SKM-1 (cell line): ENCODE measurements around the gene ZBTB17.

ENCODE experiments used
- DNase-seq: peaks from one replicate; lab custom pipeline; 2025; ENCODE audit not compliant: unreplicated experiment; lab: John Stamatoyannopoulos, UW

The ZBTB17 gene

DNA sequence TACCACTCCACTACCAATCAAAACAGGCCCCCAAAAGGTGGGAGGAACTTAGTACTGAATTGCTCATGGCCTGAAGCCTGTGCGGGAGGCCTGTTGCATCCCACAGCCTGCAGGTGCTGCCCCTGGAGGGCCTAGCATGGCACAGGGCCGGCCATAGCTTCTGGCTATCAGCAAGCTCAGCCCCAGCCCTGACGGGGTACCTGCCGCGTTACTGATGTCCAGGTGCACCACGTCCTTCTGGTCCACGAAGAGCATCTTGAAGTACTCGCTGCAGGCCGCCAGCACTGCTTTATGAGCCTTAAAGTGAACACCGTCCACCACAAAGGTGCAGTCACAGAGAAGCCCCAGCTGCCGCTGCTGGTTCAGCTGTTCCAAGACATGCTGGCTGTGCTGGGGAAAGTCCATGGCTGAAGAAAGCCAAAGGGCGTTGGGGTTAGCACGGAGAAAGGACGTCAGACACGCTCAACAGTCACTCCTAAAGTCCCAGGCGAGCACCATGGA, 27.8 kb downstream of the ZBTB17 start:
- no peak for DNase-seq

DNA sequence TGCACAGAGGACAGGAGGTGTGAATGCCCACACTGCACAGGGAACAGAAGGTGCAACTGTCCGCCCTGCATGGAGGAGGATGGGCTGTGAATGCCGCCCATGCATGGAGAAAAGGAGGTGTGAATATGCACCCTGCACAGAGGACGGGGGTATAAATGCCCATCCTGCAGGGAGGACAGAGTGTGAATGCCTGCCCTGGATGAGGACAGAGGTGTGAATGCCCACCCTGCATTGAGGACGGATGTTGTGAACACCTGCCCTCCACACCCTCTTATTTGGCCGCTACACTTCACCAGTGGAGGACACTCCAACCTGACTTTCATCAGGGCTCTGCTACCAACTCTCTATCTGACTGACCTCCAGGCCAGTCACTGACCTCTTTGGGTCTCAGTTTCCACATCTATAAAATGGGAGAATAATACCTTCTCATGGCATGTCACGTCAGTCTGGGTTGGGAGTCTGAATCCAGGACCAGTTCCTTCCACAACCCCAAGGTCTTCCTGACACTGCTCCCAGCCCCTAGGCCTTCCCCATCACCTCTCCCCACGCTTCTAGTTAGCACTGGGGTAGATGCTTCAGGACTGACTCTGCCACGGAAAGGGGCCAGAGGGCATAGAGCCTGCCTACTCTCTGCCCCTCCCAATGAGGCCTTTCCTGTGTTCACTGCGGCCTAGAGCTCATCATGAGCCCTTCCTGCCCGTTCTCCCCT, 28.4 kb downstream of the ZBTB17 start:
- DNase-seq: no peak

DNA sequence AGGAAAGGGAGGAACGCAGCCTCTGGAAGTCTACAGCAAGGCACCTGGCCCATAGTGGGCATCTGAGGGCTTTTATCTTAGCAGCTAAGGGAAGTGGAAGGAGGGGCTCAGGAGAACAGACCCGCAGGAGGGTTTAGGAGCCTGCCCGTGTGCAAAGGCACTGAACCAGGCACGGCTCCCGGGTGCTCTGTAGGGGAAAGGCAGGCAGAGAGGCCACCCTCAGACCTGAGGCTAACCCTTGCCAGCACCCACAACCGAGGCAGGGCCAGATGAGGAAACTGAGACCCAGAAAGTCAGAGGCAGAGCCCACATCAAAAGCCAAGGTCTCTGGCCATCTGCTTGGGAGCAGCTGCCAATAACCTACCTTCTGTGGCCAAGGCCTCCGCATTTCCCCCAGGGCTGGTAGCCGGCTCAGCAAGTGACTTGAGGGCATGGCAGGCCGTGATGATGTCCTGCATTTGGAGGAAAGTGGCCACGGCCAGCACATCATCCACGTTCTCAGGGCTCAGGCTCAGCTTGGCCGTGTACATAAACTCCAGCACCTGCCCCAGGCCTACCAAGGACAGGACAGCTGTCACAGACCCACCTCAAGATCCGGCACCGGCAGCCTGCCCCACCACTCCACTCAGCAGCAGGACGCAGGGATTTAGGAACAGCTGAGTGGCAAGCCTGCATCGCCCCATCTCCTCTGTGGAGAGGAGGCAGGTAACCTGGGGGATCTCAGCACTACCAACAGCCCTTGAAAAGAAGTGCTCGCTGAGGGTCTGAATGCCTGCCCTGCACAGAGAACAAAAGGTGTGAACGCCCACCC, 29.1 kb downstream of the ZBTB17 start:
- no peak for DNase-seq

DNA sequence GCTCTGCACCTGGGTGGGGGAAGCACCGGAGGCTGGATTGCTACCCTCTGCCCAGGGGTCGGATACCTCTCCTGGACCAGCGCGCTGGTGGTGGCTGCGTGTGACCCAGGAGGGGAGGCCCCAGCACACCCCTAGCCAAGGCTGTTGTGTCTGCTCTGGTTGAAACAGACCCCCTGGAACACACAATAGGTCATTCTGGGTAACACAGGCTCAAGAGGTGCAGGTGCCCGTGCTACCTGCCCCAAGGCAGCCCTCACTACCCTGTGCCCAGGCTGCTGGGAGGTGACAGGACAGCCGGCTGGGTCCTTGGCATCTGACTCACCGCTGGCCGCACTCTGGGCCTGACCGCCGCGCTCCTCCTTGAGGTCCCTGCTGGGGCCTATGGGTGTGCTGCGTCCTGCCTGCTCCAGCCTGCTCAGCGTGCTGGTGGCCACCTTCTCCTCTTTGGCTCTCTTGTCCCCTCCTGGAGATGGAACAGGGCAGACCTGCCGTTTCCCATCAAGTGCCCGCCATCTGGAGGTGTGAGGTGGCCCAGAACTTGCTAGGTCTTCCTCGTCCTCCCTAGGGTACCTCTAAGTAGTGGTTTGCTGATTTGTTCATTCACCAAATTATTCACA, 30.0 kb downstream of the ZBTB17 start:
- DNase-seq: no peak

DNA sequence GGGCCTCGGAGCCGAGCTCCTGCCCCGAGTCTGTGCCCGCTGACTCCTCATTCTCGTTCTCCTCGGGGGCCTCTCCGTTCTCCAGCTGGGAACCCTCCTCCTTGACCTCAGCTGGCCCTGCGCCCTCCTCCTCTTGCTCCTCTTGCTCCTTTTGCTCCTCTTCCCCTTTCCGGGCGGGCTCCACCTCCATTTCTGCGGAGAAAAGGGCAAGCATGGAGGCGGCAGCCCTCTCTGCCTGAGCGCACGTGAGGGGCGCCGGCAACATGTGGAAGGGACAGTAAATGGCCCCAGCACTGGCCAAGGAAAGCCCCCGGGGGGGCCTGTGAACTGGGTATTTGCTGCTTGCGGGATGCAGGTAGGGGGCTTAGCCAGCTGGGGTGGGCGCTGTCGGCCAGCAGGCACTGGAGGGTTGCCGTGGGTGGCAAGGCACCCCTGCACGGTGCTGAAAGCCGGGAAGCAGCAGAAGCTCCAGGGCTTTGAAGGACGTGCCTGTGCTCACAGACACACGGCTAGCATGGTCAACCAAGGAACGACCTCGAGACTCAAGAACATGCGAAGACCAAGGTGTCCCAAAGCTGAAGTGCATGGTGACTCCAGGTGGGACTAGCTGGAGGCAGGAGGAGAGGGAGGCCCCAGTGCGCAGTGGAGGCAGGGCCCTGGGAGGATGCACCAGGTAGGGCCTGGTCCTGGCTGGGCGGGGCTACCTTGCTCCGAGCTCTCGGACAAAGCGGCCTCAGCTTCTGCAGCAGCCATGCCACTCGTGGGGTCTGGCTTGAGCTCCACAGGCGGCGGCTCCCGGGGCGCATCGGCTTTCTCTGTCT, 30.7 kb downstream of the ZBTB17 start:
- DNase-seq: no peak

DNA sequence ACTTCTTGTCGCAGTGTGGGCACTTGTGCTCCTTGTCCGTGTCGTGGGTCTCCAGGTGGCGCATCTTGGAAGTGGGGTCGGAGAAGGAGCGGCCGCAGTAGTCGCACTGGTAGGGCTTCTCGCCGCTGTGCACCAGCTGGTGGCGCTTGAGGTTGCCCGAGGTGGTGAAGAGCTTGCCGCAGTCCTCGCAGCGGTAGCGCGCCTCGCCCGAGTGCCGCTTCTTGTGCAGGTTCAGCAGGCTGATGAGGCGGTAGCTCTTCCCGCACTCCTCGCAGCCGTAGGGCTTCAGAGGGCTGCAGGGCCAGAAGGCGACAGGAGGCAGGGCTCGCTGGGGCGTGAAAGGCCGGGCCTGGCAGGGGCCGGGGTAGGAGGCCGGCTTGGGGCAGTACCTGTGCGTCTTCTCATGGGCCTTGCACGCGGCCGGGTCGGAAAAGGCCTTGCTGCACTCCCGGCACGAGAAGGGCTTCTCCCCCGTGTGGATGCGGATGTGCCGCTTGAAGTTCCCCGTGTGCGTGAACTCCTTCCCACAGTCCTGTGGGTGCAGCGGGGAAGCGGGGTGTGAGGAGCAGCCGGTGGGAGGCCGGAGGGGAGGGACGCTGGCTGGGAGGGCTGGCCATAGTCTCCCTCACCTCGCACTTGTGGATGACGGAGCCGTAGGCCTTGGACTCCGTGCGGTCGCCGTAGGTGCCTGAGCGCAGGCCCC, 31.4 kb downstream of the ZBTB17 start:
- DNase-seq: no peak

DNA sequence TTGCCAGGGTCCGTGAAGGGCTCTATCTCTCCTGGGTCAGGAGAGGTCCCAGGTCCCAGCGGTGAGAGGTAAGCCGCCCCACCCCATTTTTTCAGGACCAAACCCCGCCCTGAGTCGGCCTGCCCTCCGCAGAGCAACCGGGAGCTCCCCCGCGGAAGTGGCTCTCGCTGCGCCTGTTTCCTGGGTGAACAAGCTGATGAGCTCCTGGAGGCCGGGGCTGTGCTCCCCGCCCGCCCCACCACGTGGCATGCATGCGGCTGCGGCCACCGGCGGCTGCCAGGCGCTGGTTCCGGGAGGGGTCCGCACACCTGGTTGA, 32.0 kb downstream of the ZBTB17 start:
- DNase-seq: no peak

DNA sequence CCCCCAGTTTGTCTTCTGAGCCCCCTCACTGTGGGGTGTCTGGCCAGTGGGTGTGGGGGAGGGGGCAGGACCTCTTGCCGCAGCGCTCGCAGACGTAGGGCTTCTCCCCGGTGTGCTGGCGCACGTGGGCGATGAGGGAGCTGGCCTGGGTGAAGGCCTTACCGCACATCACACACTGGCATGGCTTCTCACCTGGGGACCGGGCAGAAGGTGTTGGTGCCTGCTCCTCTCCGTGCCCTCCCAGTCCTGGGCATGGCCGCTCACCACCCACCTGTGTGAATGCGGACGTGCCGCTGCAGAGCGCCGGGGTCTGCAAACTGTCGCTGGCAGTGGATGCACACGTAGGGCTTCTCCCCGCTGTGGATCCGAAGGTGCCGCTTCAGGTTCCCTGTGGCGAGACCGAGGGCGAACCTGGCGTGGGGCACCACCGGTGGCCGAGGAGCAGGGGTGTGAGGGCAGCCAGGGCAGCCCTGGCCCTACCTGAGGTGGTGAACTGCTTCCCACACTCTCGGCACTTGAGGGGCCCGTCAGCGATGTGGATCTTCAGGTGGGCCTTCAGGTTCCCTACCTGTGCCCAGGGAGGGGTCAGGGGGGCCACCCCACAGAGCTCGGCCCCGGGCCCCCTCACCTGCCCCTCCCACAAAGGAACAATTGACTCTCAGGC, 32.4 kb downstream of the ZBTB17 start:
- DNase-seq: no peak

DNA sequence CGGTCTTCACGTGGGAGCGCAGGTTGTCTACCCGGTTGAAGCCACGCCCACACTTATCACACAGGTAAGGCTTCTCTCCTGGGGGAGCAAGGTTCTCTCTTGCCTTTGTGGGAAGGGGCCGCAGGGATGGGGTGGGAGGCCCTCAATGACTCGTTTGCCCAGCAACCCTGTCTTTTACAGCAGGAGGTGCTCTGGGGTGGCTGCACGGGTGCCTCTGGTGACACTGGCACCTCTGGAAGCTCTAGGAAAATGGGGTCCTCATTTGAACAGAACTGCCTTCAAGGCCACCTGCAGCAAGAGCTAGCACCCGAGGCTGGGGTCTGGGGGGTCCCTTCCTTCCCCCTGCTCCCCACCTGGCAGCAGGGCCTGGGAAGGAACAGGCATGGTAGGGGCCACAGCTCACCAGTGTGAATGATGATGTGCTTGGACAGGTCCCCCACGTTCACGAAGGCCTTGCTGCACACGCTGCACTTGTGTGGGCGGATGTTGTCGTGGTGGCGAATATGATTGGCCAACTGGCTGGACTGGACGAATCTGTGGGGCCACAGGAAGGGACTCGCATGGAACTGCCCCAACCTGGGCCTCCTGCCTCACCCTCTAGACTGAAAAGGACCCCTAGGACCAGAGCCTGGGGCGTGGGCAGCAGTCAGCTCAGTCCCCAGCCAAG, 33.1 kb downstream of the ZBTB17 start:
- no peak for DNase-seq

DNA sequence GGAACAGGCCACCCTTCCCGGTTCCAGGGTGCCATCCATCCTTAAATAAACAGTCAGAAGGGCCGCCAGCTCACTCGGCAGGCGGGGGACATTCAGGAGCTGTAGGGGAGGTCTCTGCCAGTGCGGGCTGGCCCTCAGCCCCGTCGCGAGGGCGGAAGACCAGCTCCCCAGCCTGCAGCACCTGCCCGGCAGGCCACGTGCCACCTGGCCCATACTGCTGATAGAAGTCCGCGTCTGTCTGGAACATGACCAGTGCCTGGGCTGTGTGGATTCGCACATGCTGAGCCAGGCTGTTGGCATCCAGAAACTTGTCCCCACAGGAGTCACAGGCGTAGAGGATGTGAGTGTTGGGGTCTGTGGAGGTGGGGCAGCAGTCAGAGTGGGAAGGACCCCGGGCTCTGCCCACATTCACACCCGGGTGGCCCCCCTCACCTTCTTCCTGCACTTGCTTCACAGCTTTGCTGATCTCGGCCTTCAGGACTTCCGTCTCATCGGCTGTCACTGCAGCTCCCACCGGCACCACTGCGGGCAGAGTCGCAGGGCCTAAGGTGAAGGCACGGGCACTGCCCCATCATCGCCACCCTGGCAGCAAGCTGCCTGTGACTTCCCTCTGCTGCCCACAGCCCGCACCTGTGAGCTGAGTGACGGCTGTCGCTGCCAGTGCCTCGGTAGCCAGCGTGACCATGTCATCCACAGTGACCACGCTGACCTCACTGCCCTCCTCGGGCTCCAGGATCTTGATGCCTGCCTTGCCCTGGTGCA, 33.8 kb downstream of the ZBTB17 start:
- DNase-seq: no peak

DNA sequence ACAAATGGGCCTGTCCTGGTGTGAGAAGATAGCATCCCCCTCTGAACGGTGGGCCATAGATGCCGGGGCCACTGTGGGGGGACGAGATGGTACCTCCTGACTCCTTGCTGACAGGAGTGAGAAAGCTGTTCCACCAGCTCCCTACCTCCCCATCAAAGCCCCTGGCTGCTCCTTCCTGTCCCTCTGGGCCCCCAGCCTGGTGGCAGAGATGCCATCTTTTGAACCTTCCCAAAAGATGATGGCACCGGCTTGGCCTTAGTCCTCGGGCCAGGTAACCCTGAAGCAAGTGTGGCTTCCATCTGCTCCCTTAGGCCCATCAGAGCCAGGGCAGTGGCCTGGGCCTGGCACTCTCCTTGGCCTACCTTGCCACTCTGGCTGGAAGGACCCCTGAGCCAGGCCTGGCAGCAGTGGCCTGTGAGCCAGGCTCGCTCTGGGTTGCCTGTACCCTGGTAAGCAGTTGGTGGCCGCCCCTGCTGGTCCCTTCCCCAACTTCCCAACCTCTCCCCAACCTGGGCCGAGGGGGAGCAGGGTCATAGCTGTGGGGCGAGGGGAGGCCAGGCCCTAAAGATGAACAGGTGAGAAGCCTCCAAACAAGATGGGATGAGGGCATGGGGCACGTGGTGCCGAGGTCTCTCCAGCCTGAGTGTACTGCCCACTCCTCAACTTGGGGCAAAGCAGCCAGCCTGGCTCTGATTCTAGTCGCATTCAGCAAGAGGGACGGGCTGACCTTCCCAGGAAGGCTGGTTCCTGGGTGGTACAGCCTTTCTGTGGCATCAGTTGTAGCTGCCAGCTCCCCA, 34.7 kb downstream of the ZBTB17 start:
- no peak for DNase-seq

DNA sequence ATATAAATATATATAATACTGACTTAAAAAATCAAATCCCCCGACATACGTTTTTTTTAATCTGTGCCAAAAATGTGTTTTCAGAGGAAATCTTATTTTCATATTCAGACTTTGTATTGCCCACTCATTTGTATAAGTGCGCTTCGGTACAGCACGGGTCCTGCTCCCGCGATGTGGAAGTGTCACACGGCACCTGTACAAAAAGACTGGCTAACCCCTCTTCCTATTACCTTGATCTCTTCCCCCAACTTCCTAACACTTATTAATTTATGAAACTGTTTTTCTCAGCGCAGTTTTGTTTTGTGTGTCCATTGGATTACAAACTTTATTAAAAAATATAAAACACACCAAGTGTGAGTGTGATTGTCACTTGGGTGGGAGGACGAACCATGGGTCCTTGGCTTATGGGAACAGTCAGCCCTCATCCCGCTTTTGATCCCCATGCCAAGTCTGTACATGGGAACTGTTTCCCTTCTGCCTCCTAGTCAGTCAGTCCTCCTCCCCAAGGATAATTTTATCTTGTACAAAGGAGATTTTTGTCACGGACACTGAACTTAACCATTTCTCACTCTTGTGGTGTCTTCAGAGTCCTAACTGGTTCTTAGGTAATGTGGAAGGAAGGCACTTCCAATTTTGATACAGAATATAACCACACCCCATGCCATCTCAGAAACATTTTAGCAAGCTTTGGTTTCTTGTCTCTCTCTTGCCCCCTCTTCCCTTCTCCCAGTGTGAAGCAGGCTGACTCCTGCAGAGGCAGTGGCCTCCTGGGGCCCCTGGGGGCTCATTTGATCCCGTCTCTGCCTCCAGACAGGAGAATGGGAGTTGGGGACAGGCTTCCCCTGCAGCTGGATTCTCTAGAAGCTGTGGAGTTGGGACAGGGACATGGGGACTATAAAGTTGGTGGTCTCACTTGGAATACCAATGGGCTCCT, 35.5 kb downstream of the ZBTB17 start:
- no peak for DNase-seq

DNA sequence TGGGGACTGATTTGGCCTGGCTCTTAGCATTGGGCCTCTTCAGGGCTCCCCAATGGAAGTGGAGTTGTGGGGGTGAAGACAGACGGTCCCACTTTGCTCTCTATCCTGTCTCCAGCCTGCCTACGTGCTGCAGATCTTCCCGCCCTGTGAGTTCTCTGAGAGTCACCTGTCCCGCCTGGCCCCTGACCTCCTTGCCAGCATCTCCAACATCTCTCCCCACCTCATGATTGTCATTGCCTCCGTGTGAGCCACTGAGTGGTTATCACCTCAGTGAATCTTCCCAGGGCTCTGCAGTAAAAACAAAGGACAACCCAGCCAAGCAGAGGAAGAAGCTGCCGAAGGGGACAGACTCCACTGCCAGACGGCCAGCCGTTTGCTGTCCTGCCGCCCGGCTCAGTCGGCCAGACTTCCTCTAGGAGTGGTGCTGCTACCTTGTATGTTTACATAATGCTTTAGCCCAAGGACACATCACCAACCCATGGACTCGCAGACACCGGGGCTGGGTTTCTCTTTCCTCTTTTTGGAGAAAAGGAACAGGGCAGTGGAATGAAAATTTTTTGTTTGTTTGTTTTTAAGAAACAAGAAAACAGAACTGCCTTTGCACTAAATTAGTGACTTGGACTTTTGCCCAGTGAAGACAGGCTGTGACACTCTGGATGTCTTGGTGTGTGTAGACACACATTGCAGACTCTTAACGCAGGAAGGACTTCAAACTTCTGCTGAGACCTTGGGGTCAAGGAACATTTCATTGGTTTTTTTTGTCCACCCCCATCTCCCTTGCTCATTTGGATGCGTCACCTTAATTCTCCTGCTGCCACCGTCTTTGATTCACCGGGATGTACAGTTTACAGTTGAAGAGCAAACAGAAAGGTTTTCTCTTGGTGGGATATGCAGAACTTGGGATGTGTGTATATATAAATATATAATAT, 36.5 kb downstream of the ZBTB17 start:
- DNase-seq: no peak

DNA sequence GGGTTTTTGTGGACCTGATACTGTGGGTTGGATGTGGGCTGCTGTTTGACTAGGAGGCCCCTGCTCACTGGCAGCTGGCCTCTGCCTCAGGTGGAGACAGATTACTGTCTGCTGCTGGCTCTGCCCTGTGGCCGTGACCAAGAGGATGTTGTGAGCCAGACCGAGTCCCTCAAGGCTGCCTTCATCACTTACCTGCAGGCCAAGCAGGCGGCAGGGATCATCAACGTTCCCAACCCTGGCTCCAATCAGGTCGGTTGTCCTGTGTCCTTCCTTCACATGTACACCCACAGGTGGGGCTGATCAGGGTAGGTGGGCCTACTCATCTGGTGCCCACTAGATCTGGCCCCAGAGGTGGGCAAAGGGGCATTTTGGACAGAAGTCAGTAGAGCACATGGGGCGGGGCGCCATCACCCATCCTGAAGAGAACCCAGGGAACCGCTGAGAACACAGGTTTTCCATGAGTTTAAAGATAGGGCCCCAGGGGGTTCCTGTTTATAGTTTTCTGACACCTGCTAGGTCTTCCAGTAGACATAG, 37.2 kb downstream of the ZBTB17 start:
- no peak for DNase-seq

DNA sequence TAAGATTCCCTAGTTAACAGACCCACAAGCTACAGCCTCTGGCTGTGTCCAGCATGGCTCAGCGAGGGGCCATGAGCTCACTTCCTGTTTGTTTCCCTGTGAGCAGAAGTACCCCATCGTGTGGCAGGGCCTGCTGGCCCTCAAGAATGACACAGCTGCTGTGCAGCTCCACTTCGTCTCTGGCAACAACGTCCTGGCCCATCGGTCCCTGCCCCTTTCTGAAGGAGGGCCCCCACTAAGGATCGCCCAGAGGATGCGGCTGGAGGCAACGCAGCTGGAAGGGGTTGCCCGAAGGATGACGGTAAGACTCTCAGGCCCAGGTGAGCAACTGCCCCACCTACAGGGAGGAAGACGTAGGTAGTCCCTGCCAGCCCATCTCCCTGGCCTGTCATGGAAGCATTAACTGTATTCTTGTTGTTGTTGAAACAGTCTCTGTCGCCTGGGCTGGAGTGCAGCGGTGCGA, 38.2 kb downstream of the ZBTB17 start:
- no peak for DNase-seq

DNA sequence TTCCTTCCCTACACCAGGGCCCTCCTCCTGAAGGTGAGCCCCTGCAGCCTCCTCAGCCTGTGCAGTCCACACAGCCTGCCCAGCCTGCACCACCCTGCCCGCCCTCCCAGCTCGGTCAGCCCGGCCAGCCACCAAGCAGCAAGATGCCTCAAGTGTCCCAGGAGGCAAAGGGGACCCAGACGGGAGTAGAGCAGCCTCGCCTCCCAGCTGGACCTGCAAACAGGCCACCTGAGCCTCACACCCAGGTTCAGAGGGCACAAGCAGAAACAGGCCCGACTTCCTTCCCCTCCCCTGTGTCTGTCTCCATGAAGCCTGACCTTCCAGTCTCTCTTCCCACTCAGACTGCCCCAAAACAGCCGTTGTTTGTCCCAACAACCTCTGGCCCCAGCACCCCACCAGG, 38.8 kb downstream of the ZBTB17 start:
- DNase-seq: no peak
